HepG2 (cell line): ENCODE measurements around the gene OPRL1. TPM values are rescaled to one million over a fixed set of nuclear protein-coding genes. Genes with fewer than 3 reads are reported as not detected.

Experiments
- ATAC-seq: fragments of 200-7000 bp; cut with Tn5 transposase; 3 replicates; pipeline ENCODE4 v1.9.1; 2020; ENCODE audit warnings: mild to moderate bottlenecking, moderate library complexity
- BruUV-seq: library from RNA; stranded (reverse); fragments of 400-500 nt; replicated peaks from 2 replicates; lab custom pipeline; 2021; lab: Mats Ljungman, UMichigan
- CTCF ChIA-PET: fragments of 300-600 bp; formaldehyde crosslinking; extraction: SDS; loops from one replicate; lab custom pipeline; 2021; ENCODE audit warnings: low total read pairs, inconsistent platforms, low intra/inter-chr PET ratio; lab: Yijun Ruan, JAX
- POLR2A ChIA-PET: fragments of 350-600 bp; sonication (Branson Sonifier 250); formaldehyde crosslinking; loops from one replicate; lab custom pipeline; 2020; ENCODE audit warnings: antibody characterized with exemption, inconsistent platforms; lab: Yijun Ruan, JAX
- DNase-seq: peaks from one replicate; pipeline ENCODE4 v3.0.0-alpha.2; 2015; ENCODE audit warnings: low spot score
- FAIRE-seq: peaks from 3 replicates; lab custom pipeline; 2011; peaks lifted over from hg19 to GRCh38; lab: Jason Lieb, UNC
- H2AFZ ChIP-seq: one replicate; pipeline ENCODE4 v1.6.1; 2011; ENCODE audit warnings: low read length, inconsistent platforms
- H3K27ac ChIP-seq: fragments of 300-600 bp; 3 replicates; pipeline ENCODE4 v1.8.0; 2011; ENCODE audit warnings: mixed run types, mild to moderate bottlenecking, mixed read lengths, low read length, inconsistent platforms; ENCODE audit not compliant: insufficient read depth; ENCODE audit errors: extremely low read length
- H3K27me3 ChIP-seq, 2 experiments: fragments of 200-600 bp in 1 of 2; 2 replicates in 1 of 2; 3 replicates in 1 of 2; pipeline versions ENCODE4 v1.6.0 to v1.8.0; 2011; ENCODE audit warnings: low read length in 2 of 2, mild to moderate bottlenecking in 2 of 2, moderate library complexity in 2 of 2, inconsistent platforms in 1 of 2; ENCODE audit not compliant: insufficient read depth in 2 of 2, control insufficient read depth in 1 of 2
- H3K36me3 ChIP-seq, 2 experiments: fragments of 200-600 bp in 1 of 2; replicated peaks in 1 of 2; 2 replicates in 1 of 2; 3 replicates in 1 of 2; pipeline versions ENCODE4 v1.5.1 to v1.8.0; 2011; ENCODE audit warnings: low read length in 2 of 2, inconsistent platforms in 1 of 2; ENCODE audit not compliant: insufficient read depth in 2 of 2, control insufficient read depth in 1 of 2
- H3K4me1 ChIP-seq: 2 replicates; pipeline ENCODE4 v1.5.1; 2012; ENCODE audit warnings: low read length, inconsistent platforms; ENCODE audit not compliant: insufficient read depth
- H3K4me2 ChIP-seq: 2 replicates; pipeline ENCODE4 v1.6.0; 2011; ENCODE audit warnings: low read depth, low read length, inconsistent platforms
- H3K4me3 ChIP-seq, 3 experiments: fragments of 200-600 bp in 1 of 3; sonication (generic), shearing (Covaris generic) in 1 of 3; replicated peaks in 1 of 3; 2 replicates each; pipeline ENCODE4 v1.5.1; 2011 to 2016; ENCODE audit warnings: low read length in 3 of 3, inconsistent platforms in 2 of 3, low read depth in 2 of 3, mild to moderate bottlenecking in 2 of 3, control low read depth in 1 of 3, mixed read lengths in 1 of 3; ENCODE audit not compliant: insufficient read depth in 1 of 3
- H3K79me2 ChIP-seq: one replicate; pipeline ENCODE4 v1.6.1; 2011; ENCODE audit warnings: low read length, inconsistent platforms; ENCODE audit not compliant: insufficient read depth
- H3K9ac ChIP-seq: 2 replicates; pipeline ENCODE4 v1.6.0; 2011; ENCODE audit warnings: mild to moderate bottlenecking, low read depth, low read length, inconsistent platforms; ENCODE audit not compliant: insufficient read depth
- H3K9me3 ChIP-seq: 2 replicates; pipeline ENCODE4 v1.5.1; 2012; ENCODE audit warnings: mild to moderate bottlenecking, low read length
- H4K20me1 ChIP-seq: 2 replicates; pipeline ENCODE4 v1.6.0; 2011; ENCODE audit warnings: inconsistent platforms, mild to moderate bottlenecking, low read length, moderate library complexity; ENCODE audit not compliant: insufficient read depth
- ATF6 ChIP-seq: sonication (generic); formaldehyde crosslinking; conservative IDR thresholded peaks from 2 replicates; pipeline ENCODE4 v1.4.0; 2020; ENCODE audit warnings: missing genetic modification reagents
- BORCS8-MEF2B ChIP-seq: sonication (generic); formaldehyde crosslinking; IDR thresholded peaks from 2 replicates; pipeline ENCODE4 v1.8.0; 2022; ENCODE audit warnings: mild to moderate bottlenecking, missing genetic modification reagents
- MEIS2 ChIP-seq: sonication (generic); formaldehyde crosslinking; IDR thresholded peaks from 2 replicates; pipeline ENCODE4 v1.9.0; 2021; ENCODE audit warnings: mild to moderate bottlenecking, missing genetic modification reagents
- MLXIP ChIP-seq: sonication (generic); formaldehyde crosslinking; IDR thresholded peaks from 2 replicates; pipeline ENCODE4 v1.9.0; 2021; ENCODE audit warnings: missing genetic modification reagents, borderline replicate concordance
- PATZ1 ChIP-seq: sonication (generic); formaldehyde crosslinking; IDR thresholded peaks from 2 replicates; pipeline ENCODE4 v1.4.0; 2020; ENCODE audit warnings: missing genetic modification reagents
- RBAK ChIP-seq: sonication (generic); formaldehyde crosslinking; IDR thresholded peaks from 2 replicates; pipeline ENCODE4 v1.5.1; 2020; ENCODE audit warnings: mild to moderate bottlenecking, missing genetic modification reagents
- SIN3A ChIP-seq: IDR thresholded peaks from 2 replicates; pipeline ENCODE4 v1.6.1; 2011; ENCODE audit warnings: low read depth, mild to moderate bottlenecking, control low read depth, low read length, borderline replicate concordance
- SMAD3 ChIP-seq: sonication (generic); formaldehyde crosslinking; IDR thresholded peaks from 2 replicates; pipeline ENCODE4 v1.4.0; 2020; ENCODE audit warnings: missing genetic modification reagents
- ZNF24 ChIP-seq: fragments of 450-650 bp; IDR thresholded peaks from 2 replicates; pipeline ENCODE4 v1.6.1; 2017; ENCODE audit warnings: antibody characterized with exemption, mild to moderate bottlenecking
- ZNF468 ChIP-seq: sonication (generic); formaldehyde crosslinking; IDR thresholded peaks from 2 replicates; pipeline ENCODE4 v1.8.0; 2022; ENCODE audit warnings: mild to moderate bottlenecking, moderate library complexity, missing genetic modification reagents
- ZNF619 ChIP-seq: sonication (generic); formaldehyde crosslinking; IDR thresholded peaks from 2 replicates; pipeline ENCODE4 v1.4.0; 2020; ENCODE audit warnings: mild to moderate bottlenecking, missing genetic modification reagents
- ZNF652 ChIP-seq: IDR thresholded peaks from 2 replicates; pipeline ENCODE4 v1.6.1; 2016; ENCODE audit warnings: low read depth, borderline replicate concordance
- ZNF782 ChIP-seq: sonication (generic); formaldehyde crosslinking; IDR thresholded peaks from 2 replicates; pipeline ENCODE4 v1.4.0; 2020; ENCODE audit warnings: missing genetic modification reagents, mild to moderate bottlenecking, borderline replicate concordance
- WGBS: methylation state at CpG from one replicate; pipeline ENCODE4 v1.1.6; 2017; ENCODE audit warnings: low lambda C conversion rate; 5-methylcytosine and 5-hydroxymethylcytosine counted together
- in situ Hi-C: cut with HindIII; loops from 2 replicates; pipeline ENCODE4 v1.10.0; 2017; ENCODE audit warnings: low pct_unique_long_range_greater_than_20kb; ENCODE audit not compliant: extremely low pct_ligation_motif_present
- intact Hi-C: fragments of 100-400 bp; cut with micrococcal nuclease; formaldehyde crosslinking; loops from one replicate; pipeline ENCODE4 v1.10.0; 2022; ENCODE audit not compliant: unreplicated experiment
- polyA plus RNA-seq, 8 experiments: library from polyadenylated mRNA; depleted of rRNA in 3 of 8; stranded (reverse) in 7 of 8; unstranded in 1 of 8; fragments of >200 nt; fragmentation: Illumina TruSeq in 4 of 8; extraction: Trizol in 4 of 8; gene quantifications; 2 replicates each; pipeline versions ENCODE4 v1.2.1 to v1.2.3, GENCODE V29; 2011 to 2016; ENCODE audit warnings: low read depth in 4 of 8, missing spikeins in 1 of 8, mixed read lengths in 1 of 8; ENCODE audit not compliant: insufficient read depth in 1 of 8
- total RNA-seq, 5 experiments: library from RNA; depleted of rRNA; stranded (reverse); fragments of >200 nt; fragmentation: Illumina TruSeq; extraction: Trizol; gene quantifications; 2 replicates each; pipeline ENCODE4 v1.2.3, GENCODE V29; 2016; ENCODE audit warnings: low read depth in 1 of 5

The OPRL1 gene
- total and polyA plus RNA-seq, 2 of the 13 experiments (the other 11 are each of a cell fraction or from before 2014, with no cell fraction given), result 0.35 to 0.71 TPM

GRCh38 chr20:64065062-64065973, 14.6 kb upstream of the OPRL1 start (continued):
- TF ChIP-seq ATF6 (CRISPR knock-in tag), result no peak

GRCh38 chr20:64065974-64066343, 13.9 kb upstream of the OPRL1 start:
- BruUV-seq, result no TSS peak
- intact Hi-C loops (loop anchor here (2.0 kb wide), 1 partner anchor 15 kb away; the partner anchor contains the start of gene OPRL1), in situ Hi-C loops (no loop called here)
- Histone ChIP-seq H3K27ac (no peak overlapping the region), H3K36me3 (no peaks in the 10 kb centered on the region), H3K4me2 (peak overlapping the region; percentile 95), H3K9me3 (no peaks in the 10 kb centered on the region), H4K20me1 (peaks cover 4% of the 10 kb centered on the region; the same call in 1 of the 2 replicates), H3K9ac (no peak overlapping the region), H2AFZ (no peak overlapping the region), H3K27me3 (peaks cover 3 to 11% of the 10 kb centered on the region in 2 experiments; a peak in 2 of 5 replicates), H3K4me3 (peak overlapping the region in 1 of 3 experiments; percentile 98; a peak in 1 of 6 replicates), H3K4me1 (peaks cover 56% of the 10 kb centered on the region), H3K79me2 (no peaks in the 10 kb centered on the region)
- ATAC-seq, result 0 out of 3 replicates have a peak, but pooled peaks have one; percentile 0
- POLR2A ChIA-PET, result interaction anchor here (0.6 to 3.7 kb wide), 7 partner anchors 10 to 327 kb away, joined by 3 to 34 read pairs (median 8); partner anchors contain the start of genes OPRL1, PRPF6, RGS19 and SLC2A4RG
- no peak for DNase-seq
- peak; percentile 52 for FAIRE-seq
- WGBS, result 0% methylated on average over 3 of the region's 5 CpGs
- CTCF ChIA-PET, result no interaction called here
- TF ChIP-seq SIN3A (no peak), ZNF652 (CRISPR knock-in tag) (no peak), PATZ1 (CRISPR knock-in tag) (peak; percentile 34; the same call in 1 of the 2 replicates), MEIS2 (CRISPR knock-in tag) (no peak), ZNF24 (no peak), ZNF468 (CRISPR knock-in tag) (no peak), MLXIP (CRISPR knock-in tag) (no peak), ZNF619 (CRISPR knock-in tag) (no peak), RBAK (CRISPR knock-in tag) (0 out of 2 replicates have a peak, but pooled peaks have one; percentile 0), SMAD3 (no peak), ZNF782 (CRISPR knock-in tag) (no peak), BORCS8-MEF2B (CRISPR knock-in tag) (no peak)
